Measurements from ENCODE around the gene AFTPH. TPM values are rescaled to one million over a fixed set of nuclear protein-coding genes. Genes with fewer than 3 reads are reported as not detected.
A peak's percentile ranks its signal among the peaks of the same experiment; 100 is the strongest.
"Not testable (repeated sequence)": the region's sequence is repeated elsewhere in the genome, so short reads cannot be mapped to it uniquely, and the experiment has no call there.

Gene AFTPH
- total RNA-seq, 4 donors from 2014 or later: 27.7 to 50.3 (median 38.1) TPM

DNA sequence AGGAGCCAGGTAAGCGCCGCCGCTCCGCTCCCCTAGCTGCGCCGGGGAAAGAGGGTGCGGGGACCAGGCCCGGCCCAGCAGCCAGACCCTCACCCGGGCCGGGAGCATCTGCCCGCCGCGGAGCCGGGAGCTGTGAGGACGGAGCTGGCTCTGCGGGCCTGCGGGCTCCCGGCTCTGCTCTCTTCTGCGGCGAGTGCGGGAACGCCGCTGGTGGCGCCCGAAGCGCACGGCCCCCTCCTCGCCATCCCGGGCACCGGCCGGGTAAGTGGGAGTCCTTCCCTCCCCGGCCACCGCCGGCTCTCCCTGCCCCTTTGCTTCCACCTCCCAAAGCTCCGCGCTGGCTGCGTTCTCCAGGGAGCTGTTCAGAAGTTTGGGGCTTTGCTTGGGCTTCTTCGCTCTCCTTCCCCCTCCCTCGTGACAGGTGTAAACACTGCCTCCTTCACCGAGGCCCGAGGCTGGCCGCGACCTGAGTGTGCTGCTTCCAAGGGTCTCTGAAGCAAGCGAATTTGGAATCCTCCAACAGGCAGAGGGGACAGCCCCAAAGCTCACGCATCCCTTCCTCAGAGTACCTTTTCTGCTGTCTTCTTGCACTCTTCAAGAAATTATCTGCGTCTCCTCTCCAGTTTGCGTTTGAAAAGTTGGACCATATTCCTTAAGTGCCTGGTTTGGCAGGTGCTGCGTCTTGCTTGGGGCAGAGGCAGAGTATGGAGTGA, 632 bp downstream of the AFTPH start:
- 1% methylated on average over 16 to 28 of the region's 48 CpGs for WGBS, 2 donors
- TF ChIP-seq POLR2A (IDR thresholded peaks at IDR 0.05) (no peak), EP300 (IDR thresholded peaks at IDR 0.05) (no peak)
- TF ChIP-seq, protein P1, sequence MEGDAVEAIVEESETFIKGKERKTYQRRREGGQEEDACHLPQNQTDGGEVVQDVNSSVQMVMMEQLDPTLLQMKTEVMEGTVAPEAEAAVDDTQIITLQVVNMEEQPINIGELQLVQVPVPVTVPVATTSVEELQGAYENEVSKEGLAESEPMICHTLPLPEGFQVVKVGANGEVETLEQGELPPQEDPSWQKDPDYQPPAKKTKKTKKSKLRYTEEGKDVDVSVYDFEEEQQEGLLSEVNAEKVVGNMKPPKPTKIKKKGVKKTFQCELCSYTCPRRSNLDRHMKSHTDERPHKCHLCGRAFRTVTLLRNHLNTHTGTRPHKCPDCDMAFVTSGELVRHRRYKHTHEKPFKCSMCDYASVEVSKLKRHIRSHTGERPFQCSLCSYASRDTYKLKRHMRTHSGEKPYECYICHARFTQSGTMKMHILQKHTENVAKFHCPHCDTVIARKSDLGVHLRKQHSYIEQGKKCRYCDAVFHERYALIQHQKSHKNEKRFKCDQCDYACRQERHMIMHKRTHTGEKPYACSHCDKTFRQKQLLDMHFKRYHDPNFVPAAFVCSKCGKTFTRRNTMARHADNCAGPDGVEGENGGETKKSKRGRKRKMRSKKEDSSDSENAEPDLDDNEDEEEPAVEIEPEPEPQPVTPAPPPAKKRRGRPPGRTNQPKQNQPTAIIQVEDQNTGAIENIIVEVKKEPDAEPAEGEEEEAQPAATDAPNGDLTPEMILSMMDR (IDR thresholded peaks at IDR 0.05): no peak
- Histone ChIP-seq H3K4me3 (peak overlapping the region; percentile 68 to 99 (median 98)), H3K36me3 (peaks cover 0 to 3% (median 0%) of the 10 kb centered on the region in 3 donors), H3K4me1 (peaks cover 0 to 40% (median 3%) of the 10 kb centered on the region in 4 donors), H3K9me3 (no peaks in the 10 kb centered on the region), H3K27me3 (no peaks in the 10 kb centered on the region), H3K27ac (peak overlapping the region; percentile 86 to 99 (median 99))
- no peak for DNase-seq (ENCODE audit: low spot score in 2 of 2)

DNA sequence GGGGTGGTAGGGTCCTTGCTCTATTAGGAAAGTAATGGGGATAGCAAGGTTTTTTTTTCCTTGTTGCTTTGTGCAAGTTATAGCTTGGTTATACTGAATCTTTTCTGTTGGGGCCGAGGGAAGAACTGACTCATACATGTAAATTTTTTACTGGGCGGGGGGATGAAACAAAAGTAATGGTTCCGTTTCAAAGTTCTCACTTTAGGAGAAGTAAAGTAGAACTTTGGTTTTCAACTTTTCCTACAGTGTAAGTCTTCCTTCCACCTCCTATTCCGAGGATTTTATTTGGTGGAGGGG, 1.1 kb downstream of the AFTPH start:
- Histone ChIP-seq H3K4me1 (peaks cover 0 to 40% (median 3%) of the 10 kb centered on the region in 4 donors), H3K36me3 (peaks cover 0 to 4% (median 0%) of the 10 kb centered on the region in 3 donors), H3K27ac (peak overlapping the region; percentile 86 to 99 (median 99)), H3K4me3 (peak overlapping the region; percentile 68 to 99 (median 98)), H3K9me3 (no peaks in the 10 kb centered on the region), H3K27me3 (no peaks in the 10 kb centered on the region)
- TF ChIP-seq EP300 (IDR thresholded peaks at IDR 0.05) (no peak), POLR2A (IDR thresholded peaks at IDR 0.05) (no peak)
- TF ChIP-seq, protein P1 (IDR thresholded peaks at IDR 0.05): no peak
- 3 to 4% methylated on average over 4 of the region's 4 CpGs for WGBS, 2 donors
- no peak for DNase-seq (ENCODE audit: low spot score in 2 of 2)

DNA sequence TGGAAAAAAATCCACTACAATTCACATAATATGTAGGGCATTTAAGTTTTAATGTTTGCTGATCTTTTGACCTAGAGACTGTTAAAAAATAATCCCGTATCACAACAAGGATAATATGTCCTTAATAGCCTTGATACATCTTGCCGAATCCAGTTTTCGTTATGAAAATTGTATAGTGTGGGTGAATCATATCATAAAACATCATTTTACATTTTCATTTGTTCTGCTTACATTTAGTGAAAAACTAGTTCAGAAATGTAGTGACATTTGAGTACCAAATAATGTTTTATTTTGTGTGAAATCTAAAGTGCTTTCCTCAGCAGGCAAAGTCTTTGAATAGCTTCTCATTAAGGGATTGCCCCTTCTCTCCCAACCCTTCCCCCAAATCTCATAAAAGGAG, 1.9 kb downstream of the AFTPH start:
- no peak for TF ChIP-seq EP300 (IDR thresholded peaks at IDR 0.05)
- TF ChIP-seq, protein P1 (IDR thresholded peaks at IDR 0.05): no peak
- no peak for TF ChIP-seq POLR2A (IDR thresholded peaks at IDR 0.05)
- no peaks in the 10 kb centered on the region for H3K27me3 ChIP-seq
- no peaks in the 10 kb centered on the region for H3K9me3 ChIP-seq
- H3K4me3 ChIP-seq: peak overlapping the region in 1 of 4 donors; percentile 99
- WGBS, 2 donors: 35 to 37% methylated on average over 3 of the region's 3 CpGs
- no peak for DNase-seq (ENCODE audit: low spot score in 2 of 2)
- H3K4me1 ChIP-seq: peaks cover 0 to 45% (median 3%) of the 10 kb centered on the region in 4 donors
- peak overlapping the region in 2 of 4 donors; percentile 99 for H3K27ac ChIP-seq
- peaks cover 0 to 4% (median 0%) of the 10 kb centered on the region in 3 donors for H3K36me3 ChIP-seq

DNA sequence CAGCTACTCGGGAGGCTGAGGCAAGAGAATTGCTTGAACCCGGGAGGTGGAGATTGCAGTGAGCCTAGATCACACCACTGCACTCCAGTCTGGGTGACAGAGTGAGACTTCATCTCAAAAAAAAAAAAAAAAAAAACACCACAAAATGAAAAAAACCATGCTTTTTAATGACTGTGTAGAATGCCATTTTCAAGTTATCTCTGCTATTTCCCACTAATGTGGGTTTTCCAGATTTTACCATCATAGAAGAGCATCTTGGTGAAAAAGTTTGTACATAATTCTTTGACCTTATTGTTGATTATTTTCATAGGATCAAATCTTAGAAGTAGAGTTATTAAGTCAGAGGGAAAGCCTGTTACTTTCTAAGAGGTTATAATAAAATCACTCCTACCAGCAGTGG, 6.8 kb downstream of the AFTPH start:
- H3K4me1 ChIP-seq: peaks cover 0 to 42% (median 9%) of the 10 kb centered on the region in 4 donors
- not testable (repeated sequence) for H3K36me3 ChIP-seq; H3K27me3 ChIP-seq; H3K9me3 ChIP-seq; H3K27ac ChIP-seq; DNase-seq (ENCODE audit: low spot score in 2 of 2); H3K4me3 ChIP-seq
- WGBS, 2 donors: 93 to 100% methylated on average over 2 of the region's 2 CpGs

DNA sequence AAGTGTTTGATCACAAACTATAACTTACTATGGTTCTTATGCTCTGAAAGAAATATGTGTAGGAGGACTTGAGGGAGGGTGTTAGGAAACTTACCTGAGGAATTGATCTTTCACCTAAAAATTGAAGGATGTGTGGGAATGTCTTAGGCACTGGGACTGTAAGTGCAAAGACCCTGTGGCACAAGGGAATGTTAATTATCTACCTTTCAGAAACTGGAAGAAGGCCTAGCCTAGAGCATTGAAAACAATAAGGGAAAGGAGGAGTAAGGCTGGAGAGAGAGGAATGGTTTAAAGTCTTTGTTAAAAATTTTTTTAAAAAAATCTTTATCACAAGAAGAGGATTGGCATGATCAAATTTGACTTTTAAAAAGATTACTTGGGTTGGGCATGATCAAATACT, 7.9 kb downstream of the AFTPH start:
- TF ChIP-seq EP300 (IDR thresholded peaks at IDR 0.05) (no peak), POLR2A (IDR thresholded peaks at IDR 0.05) (no peak)
- TF ChIP-seq, protein P1 (IDR thresholded peaks at IDR 0.05): no peak
- no peaks in the 10 kb centered on the region for H3K9me3 ChIP-seq
- no peak overlapping the region for H3K4me3 ChIP-seq
- DNase-seq (ENCODE audit: low spot score in 2 of 2): no peak
- H3K36me3 ChIP-seq: peaks cover 0 to 4% (median 0%) of the 10 kb centered on the region in 3 donors
- H3K27me3 ChIP-seq: no peaks in the 10 kb centered on the region
- H3K4me1 ChIP-seq: peaks cover 0 to 31% (median 8%) of the 10 kb centered on the region in 4 donors
- no peak overlapping the region for H3K27ac ChIP-seq
